IMR-90 (cell line): ENCODE results near the gene SLC8A1. TPM values are rescaled to one million over a fixed set of nuclear protein-coding genes. Genes with fewer than 3 reads are reported as not detected.

ENCODE experiments used
- ATAC-seq: fragments of 200-7000 bp; cut with Tn5 transposase; 2 replicates; pipeline ENCODE4 v1.9.1; 2020; ENCODE audit warnings: low read depth, mild to moderate bottlenecking, moderate library complexity
- BruUV-seq: library from RNA; stranded (reverse); fragments of 400-500 nt; replicated peaks from 2 replicates; lab custom pipeline; 2021; lab: Mats Ljungman, UMichigan
- CTCF ChIA-PET: fragments of 300-600 bp; formaldehyde crosslinking; extraction: SDS; loops from one replicate; lab custom pipeline; 2021; ENCODE audit warnings: antibody characterized with exemption; lab: Yijun Ruan, JAX
- POLR2A ChIA-PET: fragments of 300-600 bp; sonication (Branson Sonifier 250); formaldehyde crosslinking; loops from one replicate; lab custom pipeline; 2022; ENCODE audit warnings: antibody characterized with exemption; ENCODE audit not compliant: unreplicated experiment; lab: Charles Lee
- DNase-seq: peaks from one replicate; pipeline ENCODE4 v3.0.0; 2013
- H2AFZ ChIP-seq: replicated peaks from 2 replicates; pipeline ENCODE3; 2013; ENCODE audit warnings: low read length, mild to moderate bottlenecking; ENCODE audit not compliant: poor library complexity
- H2AK5ac ChIP-seq: 2 replicates; pipeline ENCODE4 v1.6.1; 2013; ENCODE audit warnings: low read depth, low read length, inconsistent platforms
- H2AK9ac ChIP-seq: replicated peaks from 2 replicates; pipeline ENCODE3; 2013; ENCODE audit warnings: mild to moderate bottlenecking, low read depth, low read length, moderate library complexity; ENCODE audit not compliant: poor library complexity
- H2BK120ac ChIP-seq: 2 replicates; pipeline ENCODE4 v1.6.1; 2013; ENCODE audit warnings: low read depth, low read length, inconsistent platforms
- H2BK15ac ChIP-seq: 3 replicates; pipeline ENCODE4 v1.6.1; 2013; ENCODE audit warnings: low read depth, low read length, inconsistent platforms
- H2BK20ac ChIP-seq: 2 replicates; pipeline ENCODE4 v1.6.1; 2013; ENCODE audit warnings: low read depth, mild to moderate bottlenecking, inconsistent platforms, low read length, moderate library complexity
- H2BK5ac ChIP-seq: 2 replicates; pipeline ENCODE4 v1.6.1; 2013; ENCODE audit warnings: mild to moderate bottlenecking, low read depth, low read length, inconsistent platforms; ENCODE audit not compliant: poor library complexity, severe bottlenecking
- H3K14ac ChIP-seq: replicated peaks from 2 replicates; pipeline ENCODE4 v1.6.1; 2013; ENCODE audit warnings: low read depth, low read length, inconsistent platforms
- H3K18ac ChIP-seq: 2 replicates; pipeline ENCODE4 v1.6.1; 2013; ENCODE audit warnings: low read depth, low read length, control low read depth
- H3K23ac ChIP-seq: 2 replicates; pipeline ENCODE4 v1.6.1; 2013; ENCODE audit warnings: low read depth, low read length, inconsistent platforms
- H3K27ac ChIP-seq: 2 replicates; pipeline ENCODE4 v1.5.1; 2013; ENCODE audit warnings: mild to moderate bottlenecking, control low read depth, low read length; ENCODE audit not compliant: insufficient read depth
- H3K27me3 ChIP-seq: 2 replicates; pipeline ENCODE4 v1.6.1; 2013; ENCODE audit warnings: low read length; ENCODE audit not compliant: control insufficient read depth, insufficient read depth
- H3K36me3 ChIP-seq: 2 replicates; pipeline ENCODE4 v1.6.1; 2013; ENCODE audit warnings: low read length, mixed read lengths; ENCODE audit not compliant: control insufficient read depth, insufficient read depth
- H3K4ac ChIP-seq: 2 replicates; pipeline ENCODE4 v1.6.1; 2013; ENCODE audit warnings: low read depth, low read length, inconsistent platforms
- H3K4me1 ChIP-seq: 2 replicates; pipeline ENCODE4 v1.6.1; 2013; ENCODE audit warnings: low read length, mixed read lengths; ENCODE audit not compliant: control insufficient read depth, insufficient read depth
- H3K4me2 ChIP-seq: 2 replicates; pipeline ENCODE4 v1.6.1; 2013; ENCODE audit warnings: low read depth, mild to moderate bottlenecking, control low read depth, low read length, moderate library complexity
- H3K4me3 ChIP-seq: 2 replicates; pipeline ENCODE4 v1.5.1; 2013; ENCODE audit warnings: low read depth, mild to moderate bottlenecking, control low read depth, low read length, moderate library complexity; ENCODE audit not compliant: insufficient read depth
- H3K56ac ChIP-seq: 2 replicates; pipeline ENCODE4 v1.6.1; 2013; ENCODE audit warnings: low read length, inconsistent platforms; ENCODE audit not compliant: insufficient read depth; ENCODE audit errors: extremely low read depth
- H3K79me1 ChIP-seq, 2 experiments: 2 replicates each; pipeline ENCODE4 v1.6.1; 2013; ENCODE audit warnings: low read length in 2 of 2, inconsistent platforms in 1 of 2, low read depth in 1 of 2
- H3K9ac ChIP-seq: 2 replicates; pipeline ENCODE4 v1.6.1; 2013; ENCODE audit warnings: low read depth, low read length, control low read depth
- H3K9me1 ChIP-seq: 2 replicates; pipeline ENCODE4 v1.6.1; 2013; ENCODE audit warnings: low read length, inconsistent platforms; ENCODE audit not compliant: insufficient read depth
- H3K9me3 ChIP-seq: 2 replicates; pipeline ENCODE4 v1.6.1; 2013; ENCODE audit warnings: low read length; ENCODE audit not compliant: control insufficient read depth, insufficient read depth
- H4K20me1 ChIP-seq: 2 replicates; pipeline ENCODE4 v1.6.1; 2013; ENCODE audit warnings: low read length, inconsistent platforms; ENCODE audit not compliant: insufficient read depth
- H4K5ac ChIP-seq: 2 replicates; pipeline ENCODE4 v1.6.1; 2013; ENCODE audit warnings: mild to moderate bottlenecking, low read depth, low read length, control low read depth
- H4K8ac ChIP-seq, 2 experiments: 2 replicates each; pipeline ENCODE4 v1.6.1; 2013; ENCODE audit warnings: low read depth in 2 of 2, low read length in 2 of 2, control low read depth in 1 of 2, inconsistent platforms in 1 of 2
- H4K91ac ChIP-seq: 2 replicates; pipeline ENCODE4 v1.6.1; 2013; ENCODE audit warnings: low read depth, low read length, inconsistent platforms; ENCODE audit not compliant: insufficient read depth
- NFE2L2 ChIP-seq: fragments of 150-350 bp; IDR thresholded peaks from 2 replicates; pipeline ENCODE4 v1.6.1; 2016; ENCODE audit warnings: low read depth, mild to moderate bottlenecking, low read length
- RFX5 ChIP-seq: IDR thresholded peaks from 2 replicates; pipeline ENCODE4 v1.8.0; 2012; ENCODE audit warnings: low read depth, mild to moderate bottlenecking, low read length, moderate library complexity
- WGBS, 2 experiments: methylation state at CpG; one replicate each; pipeline versions ENCODE4 v1.1.5 to v1.1.7; 2013; ENCODE audit warnings: missing lambda C conversion rate in 2 of 2; ENCODE audit not compliant: insufficient read length in 1 of 2; ENCODE audit errors: extremely low coverage in 2 of 2; 5-methylcytosine and 5-hydroxymethylcytosine counted together
- dilution Hi-C: fragments of 300-500 bp; cut with HindIII; formaldehyde crosslinking; loops from one replicate; pipeline ENCODE4 v1.14.3; 2018; ENCODE audit warnings: low sequenced_read_pairs; ENCODE audit not compliant: unreplicated experiment
- in situ Hi-C: fragments of 300-500 bp; cut with MboI; formaldehyde crosslinking; loops from 3 replicates; pipeline ENCODE4 v1.14.3; 2019; ENCODE audit warnings: low sequenced_read_pairs, inconsistent platforms, mixed read lengths
- intact Hi-C: fragments of 100-400 bp; cut with micrococcal nuclease; formaldehyde crosslinking; loops from 2 replicates; pipeline ENCODE4 v1.10.0; 2022
- polyA plus RNA-seq, 3 experiments: library from polyadenylated mRNA; depleted of rRNA; stranded (reverse); fragments of >200 nt; gene quantifications; 2 replicates each; pipeline ENCODE4 v1.2.3, GENCODE V29; 2012; ENCODE audit warnings: low replicate concordance in 1 of 3
- total RNA-seq: library from RNA; depleted of rRNA; stranded (reverse); fragments of >200 nt; gene quantifications from 2 replicates; pipeline ENCODE4 v1.2.3, GENCODE V29; 2012

The SLC8A1 gene
- total and polyA plus RNA-seq, 2 of the 4 experiments (the other 2 are of a cell fraction), result 7.7 to 57.0 TPM

- POLR2A ChIA-PET, result interaction anchor here (0.5 kb wide), 1 partner anchor 1536 kb away, joined by 3 read pairs; no protein-coding TSS in a partner anchor
- Histone ChIP-seq H3K4ac (peak overlapping the region; percentile 46; the same call in 1 of the 2 replicates), H3K23ac (peak overlapping the region; percentile 8; the same call in 1 of the 2 replicates), H3K18ac (peak overlapping the region; percentile 76; the same call in 1 of the 2 replicates), H2AFZ (no peak overlapping the region), H3K27me3 (no peaks in the 10 kb centered on the region), H3K79me1 (peaks cover 10 to 16% of the 10 kb centered on the region in 2 experiments), H4K5ac (peak overlapping the region; percentile 64; the same call in 1 of the 2 replicates), H2BK15ac (peak overlapping the region; percentile 27; the same call in 2 of the 3 replicates), H2BK20ac (peak overlapping the region; percentile 40; the same call in 1 of the 2 replicates), H3K9me1 (no peaks in the 10 kb centered on the region; the same call in 1 of the 2 replicates), H3K4me2 (peak overlapping the region; percentile 98), H2AK5ac (no peak overlapping the region), H4K8ac (peak overlapping the region; percentile 40 to 64; a peak in 3 of 4 replicates), H2BK120ac (peak overlapping the region; percentile 57), H3K14ac (no peak overlapping the region; the same call in 1 of the 2 replicates), H3K9me3 (no peaks in the 10 kb centered on the region), H3K36me3 (no peaks in the 10 kb centered on the region), H2AK9ac (no peak overlapping the region), H4K20me1 (no peaks in the 10 kb centered on the region), H3K56ac (no peak overlapping the region), H3K9ac (peak overlapping the region; percentile 84; the same call in 1 of the 2 replicates), H4K91ac (no peak overlapping the region; the same call in 1 of the 2 replicates), H3K4me1 (peaks cover 21% of the 10 kb centered on the region), H3K27ac (peak overlapping the region; percentile 11; the same call in 1 of the 2 replicates), H3K4me3 (no peak overlapping the region), H2BK5ac (no peak overlapping the region)
- in situ Hi-C loops (no loop called here), dilution Hi-C loops (no loop called here), intact Hi-C loops (no loop called here)
- DNase-seq, result no peak
- CTCF ChIA-PET, result interaction anchor here (0.6 to 0.7 kb wide), 3 partner anchors 49 to 606 kb away, joined by 3 to 7 read pairs (median 3); no protein-coding TSS in a partner anchor
- no TSS peak for BruUV-seq
- TF ChIP-seq NFE2L2, result no peak
- TF ChIP-seq RFX5, result no peak
- ATAC-seq, result no peak
- no CpG with 5 or more reads among the region's 2 CpGs for WGBS, 2 experiments
Observed at GRCh38 chr2:40279482-40279881, 172.4 kb downstream of the SLC8A1 start.
